Fibroblast of skin of abdomen (primary cell): ENCODE measurements around the gene OGA.

Experiments used
- DNase-seq: peaks from one replicate; pipeline ENCODE4 v3.0.0-alpha.2; 2013

Gene OGA

DNA sequence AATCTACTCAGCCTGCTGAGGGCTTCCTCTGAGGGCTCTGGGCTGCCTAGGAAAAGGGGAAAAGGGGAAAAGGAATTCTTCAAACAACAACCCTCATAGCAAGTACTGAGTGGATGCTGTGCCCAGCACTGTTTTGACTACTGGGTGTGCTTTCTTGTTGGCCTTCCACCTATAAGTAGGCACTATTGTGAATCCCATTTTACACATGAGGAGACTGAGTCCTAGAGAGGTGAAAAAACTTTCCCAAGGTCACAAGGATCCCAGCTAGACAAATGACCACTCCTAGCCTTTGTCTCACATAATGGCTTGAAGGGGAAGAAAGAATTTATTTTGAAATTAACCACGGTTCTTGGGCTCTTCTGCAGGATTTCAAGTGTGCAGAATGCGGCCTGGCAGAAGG is 59.4 kb downstream of the OGA start:
- no peak for DNase-seq

DNA sequence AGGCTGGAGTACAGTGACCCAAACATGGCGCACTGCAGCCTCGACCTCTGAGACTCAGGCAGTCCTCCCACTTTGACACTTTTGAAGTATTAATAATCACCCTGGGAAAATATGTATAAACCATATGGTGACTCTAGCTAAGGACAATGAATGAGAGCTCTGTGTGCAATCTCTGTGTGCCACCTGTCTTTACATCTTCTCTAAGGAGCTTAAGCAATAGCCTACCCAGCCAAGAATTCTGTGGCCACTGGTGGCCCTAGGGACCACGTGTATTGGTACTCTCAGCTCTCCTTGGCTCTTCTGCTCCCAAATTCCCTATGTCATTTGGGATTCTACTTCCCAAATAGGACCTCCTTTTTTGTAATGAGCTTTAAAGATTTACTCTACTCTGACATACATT is 66.0 kb downstream of the OGA start:
- DNase-seq, result no peak

DNA sequence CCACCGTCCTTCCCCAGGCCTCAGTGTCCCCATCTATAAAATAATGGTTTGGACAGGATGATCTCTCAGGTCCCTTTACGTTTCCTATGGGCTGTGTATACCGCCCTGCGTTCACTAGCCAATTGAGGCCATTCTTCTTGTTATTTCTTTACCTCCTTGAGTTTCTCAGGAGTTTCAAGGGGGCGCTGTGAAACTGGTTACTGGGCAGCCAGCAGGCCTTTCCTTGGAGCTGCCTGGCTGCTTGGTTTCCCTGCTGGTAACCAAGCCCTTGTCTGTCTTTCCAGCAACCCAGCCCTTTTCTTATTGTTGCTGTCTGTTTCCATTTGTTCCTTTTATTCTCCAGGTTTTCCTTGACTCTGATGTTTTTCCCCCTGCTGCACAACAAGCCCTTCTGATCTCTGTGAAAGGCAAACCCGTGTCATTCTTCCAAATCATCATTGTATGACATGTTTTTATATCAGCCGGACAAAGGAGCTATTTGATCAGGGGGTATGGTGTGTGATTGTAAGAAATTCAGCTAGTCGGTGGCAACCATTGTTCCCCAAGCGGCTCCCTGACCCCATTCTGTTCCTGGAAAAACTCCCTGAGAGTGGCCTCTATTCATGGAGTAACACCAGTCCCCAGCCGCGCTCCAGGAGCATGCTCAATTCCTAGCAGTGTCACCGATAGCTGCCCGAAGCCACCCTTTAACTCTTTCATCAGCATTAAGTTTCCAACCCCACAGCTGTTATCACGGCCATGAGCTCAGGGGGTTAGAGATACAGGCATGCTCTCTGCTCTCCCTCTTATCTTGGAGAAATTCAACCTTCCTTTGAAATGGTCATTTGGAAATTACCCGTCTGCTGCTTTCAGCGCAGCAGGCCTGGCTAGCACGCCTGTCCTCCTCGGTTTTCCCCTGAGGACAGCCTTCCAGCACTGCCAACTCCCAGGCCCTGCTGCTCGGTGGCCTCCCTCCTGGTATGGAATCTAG is 68.9 kb downstream of the OGA start:
- DNase-seq, result no peak

DNA sequence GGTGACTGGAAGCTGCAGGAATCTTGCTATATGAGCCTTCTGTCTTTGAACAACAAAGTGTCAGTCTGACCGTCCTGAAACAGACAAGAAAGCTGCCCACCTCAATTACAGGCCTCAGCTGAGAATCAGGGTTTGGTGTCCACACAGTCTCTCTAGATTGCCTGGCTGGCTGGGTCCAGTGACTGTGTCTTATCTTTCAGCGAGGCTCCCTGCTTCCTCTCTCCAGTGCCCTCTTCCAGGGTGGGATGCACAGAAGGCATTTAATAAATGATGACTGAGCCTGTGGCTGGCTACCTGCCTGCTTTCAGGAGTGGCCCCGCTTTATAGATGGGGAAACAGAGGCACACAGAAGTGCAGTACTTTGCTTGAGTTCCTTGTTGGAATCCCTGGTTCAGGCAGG is 69.7 kb downstream of the OGA start:
- DNase-seq, result no peak

DNA sequence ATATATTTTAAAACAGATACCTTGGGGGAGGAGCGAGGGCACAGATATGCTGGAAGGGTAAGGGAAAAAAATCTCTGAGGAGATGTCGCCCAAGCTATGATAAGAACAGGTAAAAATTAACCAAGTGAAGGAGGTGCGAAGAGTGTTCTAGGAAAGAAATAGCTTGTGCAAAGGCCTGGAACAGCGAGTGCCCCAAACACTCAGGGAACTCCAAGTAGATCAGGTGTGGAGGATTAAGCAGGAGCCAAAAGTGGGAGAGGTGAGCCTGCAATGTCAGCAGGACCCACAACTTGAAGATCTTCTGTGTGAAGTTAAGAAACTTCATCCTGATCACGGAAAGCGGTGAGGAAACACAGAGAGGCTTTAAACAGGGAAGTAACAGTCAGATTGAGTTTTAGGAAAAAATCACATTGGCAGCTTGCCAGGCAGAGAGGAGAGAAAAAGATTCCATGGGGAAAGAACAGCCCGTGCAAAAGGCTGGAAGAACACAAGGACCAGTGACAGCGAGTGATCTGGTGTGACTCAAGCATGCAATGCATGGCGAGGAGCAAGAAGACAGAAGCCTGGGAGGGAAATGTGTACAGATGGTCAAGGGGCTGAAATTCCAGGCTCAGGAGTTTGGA is 73.1 kb downstream of the OGA start:
- no peak for DNase-seq

DNA sequence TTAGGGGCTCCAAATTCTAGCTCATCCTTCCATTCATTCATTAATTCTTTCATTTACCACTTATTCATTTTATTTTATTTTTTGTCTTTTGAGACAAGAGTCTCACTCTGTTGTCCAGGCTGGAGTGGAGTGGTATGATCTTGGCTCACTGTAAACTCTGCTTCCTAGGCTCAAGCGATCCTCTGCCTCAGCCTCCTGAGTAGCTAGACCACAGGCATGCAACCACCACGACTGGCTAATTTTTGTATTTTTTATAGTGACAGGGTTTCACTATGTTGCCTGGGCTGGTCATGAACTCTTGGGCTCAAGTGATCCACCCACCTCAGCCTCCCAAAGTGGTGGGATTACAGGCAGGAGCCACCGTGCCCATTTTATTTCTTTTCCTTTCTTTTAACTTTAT is 74.0 kb downstream of the OGA start:
- no peak for DNase-seq

DNA sequence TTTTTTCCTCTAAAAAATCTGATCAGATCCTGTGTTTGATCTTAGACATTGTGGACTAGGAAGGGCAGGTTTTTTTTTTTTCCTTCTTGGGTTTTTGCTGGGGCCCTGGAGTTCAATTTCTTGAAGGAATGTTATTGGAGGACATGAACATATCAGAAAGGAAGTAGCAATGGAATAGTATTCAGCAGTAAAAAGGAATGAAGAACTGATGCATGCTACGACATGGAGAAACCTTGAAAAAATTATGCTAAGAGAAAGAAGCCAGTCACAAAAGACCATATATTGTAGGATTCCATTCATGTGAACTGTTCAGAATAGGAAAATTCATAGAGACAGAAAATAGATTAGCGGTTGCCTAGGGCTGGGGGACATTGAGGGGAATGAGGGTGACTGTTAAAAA is 76.3 kb downstream of the OGA start:
- no peak for DNase-seq

DNA sequence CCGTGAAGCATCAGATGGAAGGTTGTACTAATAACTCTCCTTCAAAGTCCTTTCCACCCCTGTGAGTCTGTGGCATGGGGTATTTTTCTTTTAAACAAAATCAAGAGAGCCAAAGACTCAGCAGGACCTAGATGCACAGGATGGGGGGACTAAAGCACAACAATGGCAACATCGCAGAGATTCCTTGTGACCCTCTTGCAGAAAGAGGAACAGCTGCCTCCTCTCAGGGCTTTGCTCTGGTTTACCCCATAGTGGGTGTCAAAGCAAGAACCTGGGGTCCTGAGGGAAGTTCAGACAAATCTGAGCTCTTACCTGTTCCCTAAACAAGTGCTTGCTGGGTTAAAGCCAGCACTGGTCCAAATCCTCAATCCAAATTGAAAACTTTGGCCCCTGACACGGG is 81.6 kb downstream of the OGA start:
- DNase-seq, result no peak
